Subcutaneous adipose tissue (tissue), 4 donors: ENCODE results near the gene MYNN. TPM values are rescaled to one million over a fixed set of nuclear protein-coding genes. Genes with fewer than 3 reads are reported as not detected.

ENCODE experiments used
- CTCF ChIP-seq: fragments of 450-650 bp; IDR thresholded peaks from one replicate; pipeline ENCODE4 v1.5.1; 2016; ENCODE audit warnings: low read depth, mild to moderate bottlenecking, control low read depth, antibody characterized with exemption, moderate library complexity
- total RNA-seq, 4 donors: library from RNA; depleted of rRNA; stranded (reverse); fragments of >200 nt; gene quantifications; one replicate each; pipeline ENCODE4 v1.1.0, GENCODE V29; 2016

MYNN gene
- total RNA-seq, 4 donors from 2014 or later, result 14.1 to 24.3 (median 17.1) TPM

- no peak for TF ChIP-seq CTCF
Observed at GRCh38 chr3:169754711-169755110, 18.5 kb upstream of the MYNN start.

GRCh38 chr3:169755488-169755887 lies 17.7 kb upstream of the MYNN start:
- no peak for TF ChIP-seq CTCF

GRCh38 chr3:169758359-169758994 lies 14.7 kb upstream of the MYNN start:
- no peak for TF ChIP-seq CTCF

- no peak for TF ChIP-seq CTCF
Observed at GRCh38 chr3:169759256-169759655, 13.9 kb upstream of the MYNN start.

GRCh38 chr3:169760479-169760878 lies 12.7 kb upstream of the MYNN start:
- no peak for TF ChIP-seq CTCF

GRCh38 chr3:169764312-169764881 lies 8.8 kb upstream of the MYNN start:
- TF ChIP-seq CTCF, result no peak

- TF ChIP-seq CTCF, result no peak
Observed at GRCh38 chr3:169764882-169765612, 8.1 kb upstream of the MYNN start, which contains the start of gene TERC. TERC (minus strand) TSS chr3:169765060.
